ENCODE data around the gene HACD3. TPM values are rescaled to one million over a fixed set of nuclear protein-coding genes. Genes with fewer than 3 reads are reported as not detected.

HACD3 gene
- total and polyA plus RNA-seq, 2 of the 13 experiments (the other 11 are each of a cell fraction or from before 2014, with no cell fraction given), result 73.6 to 161 TPM

DNA sequence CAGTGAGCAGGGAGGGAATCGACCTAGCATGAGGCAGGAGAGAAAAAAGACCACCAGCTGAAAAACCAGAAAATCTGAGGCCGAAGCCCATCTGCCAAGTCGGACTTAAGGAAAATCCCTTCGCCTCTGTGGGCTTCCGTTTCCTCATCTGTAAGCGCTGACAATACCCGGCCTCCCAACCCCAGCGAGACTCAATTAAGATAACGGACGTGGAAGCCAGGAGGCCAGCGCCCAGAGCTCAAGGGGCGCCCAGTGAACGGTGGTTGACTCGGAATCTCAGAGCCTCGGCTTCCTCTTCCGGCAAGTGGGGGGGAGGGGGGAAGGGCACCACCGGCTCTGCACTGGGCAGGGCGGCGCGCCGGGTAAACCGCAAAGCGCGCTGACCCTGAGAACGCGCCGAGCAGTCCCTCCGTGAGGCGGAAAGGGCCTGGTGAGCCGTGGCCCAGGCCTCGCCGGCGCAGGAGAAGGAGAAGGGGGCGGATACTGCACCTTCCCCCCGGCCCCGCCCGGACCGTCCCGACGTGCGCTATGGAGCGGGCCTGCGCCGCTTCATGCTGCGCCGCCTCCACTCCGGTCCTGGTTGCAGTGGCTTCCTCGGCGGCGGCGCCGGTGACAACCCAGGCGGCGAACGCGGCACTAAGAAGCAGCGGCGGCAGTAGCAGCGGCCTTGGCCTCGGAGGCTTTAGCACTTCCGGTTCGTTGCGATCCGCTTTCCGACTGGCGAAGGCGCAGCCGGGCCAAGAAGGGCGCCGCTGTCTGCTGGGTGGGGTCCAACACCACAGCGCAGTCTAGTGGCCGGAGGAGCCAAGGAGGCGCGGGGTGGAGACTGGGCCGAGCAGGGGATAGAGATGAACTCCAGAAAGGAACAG, 13.0 kb upstream of the HACD3 start, which contains the start of gene DPP8 (continued):
- TF ChIP-seq, protein P1, sequence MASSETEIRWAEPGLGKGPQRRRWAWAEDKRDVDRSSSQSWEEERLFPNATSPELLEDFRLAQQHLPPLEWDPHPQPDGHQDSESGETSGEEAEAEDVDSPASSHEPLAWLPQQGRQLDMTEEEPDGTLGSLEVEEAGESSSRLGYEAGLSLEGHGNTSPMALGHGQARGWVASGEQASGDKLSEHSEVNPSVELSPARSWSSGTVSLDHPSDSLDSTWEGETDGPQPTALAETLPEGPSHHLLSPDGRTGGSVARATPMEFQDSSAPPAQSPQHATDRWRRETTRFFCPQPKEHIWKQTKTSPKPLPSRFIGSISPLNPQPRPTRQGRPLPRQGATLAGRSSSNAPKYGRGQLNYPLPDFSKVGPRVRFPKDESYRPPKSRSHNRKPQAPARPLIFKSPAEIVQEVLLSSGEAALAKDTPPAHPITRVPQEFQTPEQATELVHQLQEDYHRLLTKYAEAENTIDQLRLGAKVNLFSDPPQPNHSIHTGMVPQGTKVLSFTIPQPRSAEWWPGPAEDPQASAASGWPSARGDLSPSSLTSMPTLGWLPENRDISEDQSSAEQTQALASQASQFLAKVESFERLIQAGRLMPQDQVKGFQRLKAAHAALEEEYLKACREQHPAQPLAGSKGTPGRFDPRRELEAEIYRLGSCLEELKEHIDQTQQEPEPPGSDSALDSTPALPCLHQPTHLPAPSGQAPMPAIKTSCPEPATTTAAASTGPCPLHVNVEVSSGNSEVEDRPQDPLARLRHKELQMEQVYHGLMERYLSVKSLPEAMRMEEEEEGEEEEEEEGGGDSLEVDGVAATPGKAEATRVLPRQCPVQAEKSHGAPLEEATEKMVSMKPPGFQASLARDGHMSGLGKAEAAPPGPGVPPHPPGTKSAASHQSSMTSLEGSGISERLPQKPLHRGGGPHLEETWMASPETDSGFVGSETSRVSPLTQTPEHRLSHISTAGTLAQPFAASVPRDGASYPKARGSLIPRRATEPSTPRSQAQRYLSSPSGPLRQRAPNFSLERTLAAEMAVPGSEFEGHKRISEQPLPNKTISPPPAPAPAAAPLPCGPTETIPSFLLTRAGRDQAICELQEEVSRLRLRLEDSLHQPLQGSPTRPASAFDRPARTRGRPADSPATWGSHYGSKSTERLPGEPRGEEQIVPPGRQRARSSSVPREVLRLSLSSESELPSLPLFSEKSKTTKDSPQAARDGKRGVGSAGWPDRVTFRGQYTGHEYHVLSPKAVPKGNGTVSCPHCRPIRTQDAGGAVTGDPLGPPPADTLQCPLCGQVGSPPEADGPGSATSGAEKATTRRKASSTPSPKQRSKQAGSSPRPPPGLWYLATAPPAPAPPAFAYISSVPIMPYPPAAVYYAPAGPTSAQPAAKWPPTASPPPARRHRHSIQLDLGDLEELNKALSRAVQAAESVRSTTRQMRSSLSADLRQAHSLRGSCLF (CRISPR knock-in tag; IDR thresholded peaks at IDR 0.05; ENCODE audit: borderline replicate concordance), result no peak
- TF ChIP-seq NR2F2 (IDR thresholded peaks at IDR 0.05; ENCODE audit: borderline replicate concordance, low read depth) (no peak), ZFAT (CRISPR knock-in tag; conservative IDR thresholded peaks at IDR 0.05) (no peak), ZNF772 (CRISPR knock-in tag; IDR thresholded peaks at IDR 0.05) (peak; percentile 64; the same call in 1 of the 2 replicates), ETV5 (CRISPR knock-in tag; IDR thresholded peaks at IDR 0.05; ENCODE audit: borderline replicate concordance) (peak; percentile 74), SYNCRIP (IDR thresholded peaks at IDR 0.05; ENCODE audit: insufficient read depth, low read depth, low read length) (no peak), POLR2A (IDR thresholded peaks at IDR 0.05; ENCODE audit: insufficient read depth in 1 of 2, low read depth in 2 of 2, low read length in 2 of 2) (peak; percentile 63 to 92), ZNF652 (CRISPR knock-in tag; IDR thresholded peaks at IDR 0.05; ENCODE audit: borderline replicate concordance, low read depth) (no peak), RXRA (CRISPR knock-in tag; IDR thresholded peaks at IDR 0.05) (peak; percentile 83), ZNF766 (CRISPR knock-in tag; IDR thresholded peaks at IDR 0.05; ENCODE audit: borderline replicate concordance) (peak; percentile 69; the same call in 1 of the 2 replicates), ZNF562 (CRISPR knock-in tag; IDR thresholded peaks at IDR 0.05; ENCODE audit: borderline replicate concordance) (no peak), ZMYM4 (CRISPR knock-in tag; IDR thresholded peaks at IDR 0.05) (peak; percentile 96), ZBTB1 (CRISPR knock-in tag; IDR thresholded peaks at IDR 0.05; ENCODE audit: borderline replicate concordance) (no peak), FOXC1 (CRISPR knock-in tag; IDR thresholded peaks at IDR 0.05; ENCODE audit: borderline replicate concordance) (peak; percentile 85)
- TF ChIP-seq, protein P2, sequence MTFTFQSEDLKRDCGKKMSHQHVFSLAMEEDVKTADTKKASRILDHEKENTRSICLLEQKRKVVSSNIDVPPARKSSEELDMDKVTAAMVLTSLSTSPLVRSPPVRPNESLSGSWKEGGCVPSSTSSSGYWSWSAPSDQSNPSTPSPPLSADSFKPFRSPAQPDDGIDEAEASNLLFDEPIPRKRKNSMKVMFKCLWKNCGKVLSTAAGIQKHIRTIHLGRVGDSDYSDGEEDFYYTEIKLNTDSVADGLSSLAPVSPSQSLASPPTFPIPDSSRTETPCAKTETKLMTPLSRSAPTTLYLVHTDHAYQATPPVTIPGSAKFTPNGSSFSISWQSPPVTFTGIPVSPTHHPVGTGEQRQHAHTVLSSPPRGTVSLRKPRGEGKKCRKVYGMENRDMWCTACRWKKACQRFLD (CRISPR knock-in tag; IDR thresholded peaks at IDR 0.05; ENCODE audit: borderline replicate concordance), result peak; percentile 54; the same call in 1 of the 2 replicates
- TF ChIP-seq, protein P3, sequence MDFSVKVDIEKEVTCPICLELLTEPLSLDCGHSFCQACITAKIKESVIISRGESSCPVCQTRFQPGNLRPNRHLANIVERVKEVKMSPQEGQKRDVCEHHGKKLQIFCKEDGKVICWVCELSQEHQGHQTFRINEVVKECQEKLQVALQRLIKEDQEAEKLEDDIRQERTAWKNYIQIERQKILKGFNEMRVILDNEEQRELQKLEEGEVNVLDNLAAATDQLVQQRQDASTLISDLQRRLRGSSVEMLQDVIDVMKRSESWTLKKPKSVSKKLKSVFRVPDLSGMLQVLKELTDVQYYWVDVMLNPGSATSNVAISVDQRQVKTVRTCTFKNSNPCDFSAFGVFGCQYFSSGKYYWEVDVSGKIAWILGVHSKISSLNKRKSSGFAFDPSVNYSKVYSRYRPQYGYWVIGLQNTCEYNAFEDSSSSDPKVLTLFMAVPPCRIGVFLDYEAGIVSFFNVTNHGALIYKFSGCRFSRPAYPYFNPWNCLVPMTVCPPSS (IDR thresholded peaks at IDR 0.05), result no peak
- TF ChIP-seq, protein P4, sequence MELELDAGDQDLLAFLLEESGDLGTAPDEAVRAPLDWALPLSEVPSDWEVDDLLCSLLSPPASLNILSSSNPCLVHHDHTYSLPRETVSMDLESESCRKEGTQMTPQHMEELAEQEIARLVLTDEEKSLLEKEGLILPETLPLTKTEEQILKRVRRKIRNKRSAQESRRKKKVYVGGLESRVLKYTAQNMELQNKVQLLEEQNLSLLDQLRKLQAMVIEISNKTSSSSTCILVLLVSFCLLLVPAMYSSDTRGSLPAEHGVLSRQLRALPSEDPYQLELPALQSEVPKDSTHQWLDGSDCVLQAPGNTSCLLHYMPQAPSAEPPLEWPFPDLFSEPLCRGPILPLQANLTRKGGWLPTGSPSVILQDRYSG (CRISPR knock-in tag; IDR thresholded peaks at IDR 0.05), result no peak
- TF ChIP-seq, protein P5, sequence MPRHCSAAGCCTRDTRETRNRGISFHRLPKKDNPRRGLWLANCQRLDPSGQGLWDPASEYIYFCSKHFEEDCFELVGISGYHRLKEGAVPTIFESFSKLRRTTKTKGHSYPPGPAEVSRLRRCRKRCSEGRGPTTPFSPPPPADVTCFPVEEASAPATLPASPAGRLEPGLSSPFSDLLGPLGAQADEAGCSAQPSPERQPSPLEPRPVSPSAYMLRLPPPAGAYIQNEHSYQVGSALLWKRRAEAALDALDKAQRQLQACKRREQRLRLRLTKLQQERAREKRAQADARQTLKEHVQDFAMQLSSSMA (CRISPR knock-in tag; IDR thresholded peaks at IDR 0.05), result 0 out of 2 replicates have a peak, but pooled peaks have one; percentile 61

Measured in HepG2 (cell line).